ENCODE results near the gene UQCR10.
"Not testable (repeated sequence)": the region's sequence is repeated elsewhere in the genome, so short reads cannot be mapped to it uniquely, and the experiment has no call there.

UQCR10 gene

DNA sequence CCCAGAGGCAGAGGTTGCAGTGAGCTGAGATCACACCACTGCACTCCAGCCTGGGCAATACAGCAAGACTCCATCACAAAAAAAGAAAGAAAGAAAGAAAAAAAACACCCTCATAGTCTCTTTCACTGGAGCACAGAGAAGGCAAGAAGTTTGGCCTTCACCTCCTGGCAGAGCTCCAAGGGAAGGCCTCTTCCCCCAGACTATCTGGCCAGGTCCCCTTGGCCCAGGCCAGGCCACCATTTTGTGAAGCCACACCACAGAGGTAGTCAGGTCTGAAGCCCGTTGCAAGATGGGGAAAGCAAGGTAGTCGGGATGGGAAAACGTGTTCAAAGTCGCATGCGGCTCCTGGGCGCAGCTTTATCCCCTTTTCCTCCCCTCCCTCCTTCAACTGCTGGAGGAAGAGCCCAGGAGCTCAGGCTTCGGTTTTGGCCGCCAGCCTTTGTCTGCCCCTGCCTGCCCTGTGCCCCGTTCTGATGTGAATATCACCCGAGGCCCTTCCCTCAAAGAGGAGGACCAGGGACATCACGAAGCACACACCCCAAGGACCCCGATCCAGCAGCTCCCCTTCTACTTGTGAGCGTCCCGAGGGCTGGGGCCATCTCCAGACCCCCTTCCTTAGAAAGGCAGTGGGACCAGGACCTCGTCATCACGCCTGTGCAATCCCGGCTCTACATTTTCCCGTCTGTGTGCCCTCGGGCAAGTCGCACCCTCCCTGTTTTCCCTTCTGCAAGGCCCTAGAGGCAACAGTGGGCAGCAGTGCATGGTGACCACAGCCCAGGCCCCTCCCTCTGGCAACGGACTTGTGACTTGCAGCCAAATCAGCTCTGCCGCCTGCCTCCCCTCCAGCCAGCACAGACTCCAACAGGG, 29.7 kb upstream of the UQCR10 start:
- no peak for DNase-seq (ENCODE audit: low spot score)

DNA sequence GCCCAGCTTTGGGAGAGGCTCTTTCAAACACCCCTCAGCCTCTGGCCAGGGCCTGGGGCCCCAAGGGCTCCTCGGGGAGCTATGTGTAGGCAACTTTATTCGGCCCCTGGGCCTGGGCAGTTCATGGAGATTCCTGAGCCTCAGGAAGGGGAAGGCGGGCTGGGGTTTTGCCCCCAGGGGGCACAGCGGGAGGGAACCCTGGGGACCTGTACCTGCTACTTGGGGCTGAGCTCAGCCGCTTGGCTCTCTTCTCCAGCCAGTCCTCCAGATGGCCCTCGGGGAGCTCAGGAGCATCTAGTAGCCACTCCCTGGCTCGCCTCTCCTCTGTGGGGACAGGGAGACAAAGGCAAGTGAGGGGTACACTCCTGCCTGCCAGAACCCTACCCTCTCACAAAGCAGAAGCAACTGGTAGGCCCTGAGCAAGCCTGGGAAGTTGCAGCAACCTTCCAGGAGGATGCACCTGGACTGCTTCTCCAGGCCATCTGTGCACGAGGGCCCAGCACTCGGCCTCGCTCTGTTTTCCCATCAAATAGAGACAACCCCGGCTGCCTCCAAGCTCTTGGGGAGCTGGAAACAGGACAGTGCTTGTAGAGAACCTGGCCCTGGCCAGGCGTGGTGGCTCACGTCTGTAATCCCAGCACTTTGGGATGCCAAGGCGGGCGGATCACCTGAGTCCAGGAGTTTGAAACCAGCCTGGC, 28.9 kb upstream of the UQCR10 start:
- no peak for DNase-seq (ENCODE audit: low spot score)

GRCh38 chr22:29739346-29739875, 27.8 kb upstream of the UQCR10 start:
- DNase-seq (ENCODE audit: low spot score) = no peak

GRCh38 chr22:29740216-29740615, 27.0 kb upstream of the UQCR10 start:
- DNase-seq (ENCODE audit: low spot score) = no peak

- DNase-seq (ENCODE audit: low spot score) = no peak
These were observed 25.2 kb upstream of the UQCR10 start for GRCh38 chr22:29741926-29742325.

GRCh38 chr22:29742326-29742725, 24.8 kb upstream of the UQCR10 start:
- no peak for DNase-seq (ENCODE audit: low spot score)

- DNase-seq (ENCODE audit: low spot score) = no peak
These were observed 22.3 kb upstream of the UQCR10 start for GRCh38 chr22:29744902-29745301.

GRCh38 chr22:29747832-29748231, 19.3 kb upstream of the UQCR10 start:
- no peak for DNase-seq (ENCODE audit: low spot score)

DNA sequence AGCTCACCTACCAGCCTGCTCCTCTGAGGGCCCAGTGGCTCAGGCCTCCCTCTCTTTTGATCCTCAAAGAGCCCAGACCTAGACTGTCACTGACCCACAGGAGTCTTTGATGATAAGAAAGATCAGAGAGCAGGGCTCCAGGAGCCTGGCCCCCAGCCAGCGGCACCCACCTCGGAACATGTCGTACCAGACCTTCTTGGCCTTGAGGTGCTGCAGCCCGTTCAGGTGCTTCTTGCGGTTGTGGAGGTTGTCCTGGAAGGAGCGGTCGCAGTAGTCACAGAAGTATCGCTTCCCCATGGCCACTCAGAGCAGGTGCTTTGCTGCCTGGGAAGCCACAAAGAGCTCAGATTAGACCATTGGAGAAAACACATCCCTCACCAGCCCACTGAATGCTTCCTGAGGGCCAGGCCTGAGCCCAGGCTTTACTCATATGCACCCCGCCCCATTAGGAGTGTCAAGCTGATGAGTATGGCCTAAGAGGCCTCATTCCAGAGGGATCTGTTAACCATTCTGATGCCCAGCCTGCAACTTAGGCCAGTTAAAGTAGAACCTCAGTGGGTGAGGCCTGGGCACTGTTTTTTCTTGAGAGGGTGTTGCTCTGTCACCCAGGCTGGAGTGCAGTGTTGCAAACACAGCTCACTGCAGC, 18.8 kb upstream of the UQCR10 start:
- no peak for DNase-seq (ENCODE audit: low spot score)

GRCh38 chr22:29750029-29750428, 17.1 kb upstream of the UQCR10 start:
- DNase-seq (ENCODE audit: low spot score) = no peak

- no peak for DNase-seq (ENCODE audit: low spot score)
These were observed 16.3 kb upstream of the UQCR10 start for GRCh38 chr22:29750559-29751538.

- no peak for DNase-seq (ENCODE audit: low spot score)
These were observed 15.5 kb upstream of the UQCR10 start for GRCh38 chr22:29751669-29752068.

GRCh38 chr22:29753808-29754657, 13.1 kb upstream of the UQCR10 start:
- no peak for DNase-seq (ENCODE audit: low spot score)

GRCh38 chr22:29754658-29755395, 12.3 kb upstream of the UQCR10 start:
- DNase-seq (ENCODE audit: low spot score) = not testable (repeated sequence)

- no peak for DNase-seq (ENCODE audit: low spot score)
These were observed 11.3 kb upstream of the UQCR10 start for GRCh38 chr22:29755889-29756288.

- DNase-seq (ENCODE audit: low spot score) = no peak
These were observed 10.8 kb upstream of the UQCR10 start for GRCh38 chr22:29756341-29756740.

- no peak for DNase-seq (ENCODE audit: low spot score)
These were observed 10.1 kb upstream of the UQCR10 start for GRCh38 chr22:29757096-29757495.

DNA sequence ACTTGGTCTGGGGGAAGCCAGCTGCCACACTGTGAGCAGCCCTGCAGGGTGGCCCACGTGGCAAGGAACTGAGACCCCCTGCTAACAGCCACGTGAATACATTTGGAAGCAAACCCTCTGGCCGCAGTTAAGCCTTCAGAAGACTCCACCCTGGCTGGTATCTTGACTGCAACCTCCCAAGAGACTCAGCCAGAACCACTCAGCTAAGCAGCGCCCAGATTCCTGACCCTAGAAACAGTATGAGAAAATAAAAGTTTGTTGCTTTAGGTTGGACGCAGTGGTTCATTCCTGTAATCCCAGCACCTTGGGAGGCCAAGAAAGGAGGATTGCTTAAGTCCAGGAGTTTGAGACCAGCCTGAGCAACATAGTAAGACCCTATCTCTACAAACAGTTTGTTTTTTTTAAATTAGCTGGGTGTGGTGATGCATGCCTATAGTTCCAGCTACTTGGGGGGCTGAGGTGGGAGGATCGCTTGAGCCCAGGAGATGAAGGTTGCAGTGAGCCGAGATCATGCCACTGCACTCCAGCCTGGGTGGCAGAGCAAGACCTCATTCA, 9.0 kb upstream of the UQCR10 start:
- DNase-seq (ENCODE audit: low spot score) = no peak

- no peak for DNase-seq (ENCODE audit: low spot score)
These were observed 8.2 kb upstream of the UQCR10 start for GRCh38 chr22:29758959-29759358.

Measured in SK-N-DZ (cell line).